K562 (cell line): ENCODE data around the gene UTS2R. TPM values are rescaled to one million over a fixed set of nuclear protein-coding genes. Genes with fewer than 3 reads are reported as not detected.
A peak's percentile ranks its signal among the peaks of the same experiment; 100 is the strongest.

Source experiments
- ATF1 ChIP-seq, 2 experiments: fragments of 450-650 bp in 1 of 2; IDR thresholded peaks; 2 replicates each; pipeline ENCODE4 v1.6.1; 2016; ENCODE audit warnings: missing compliant biosample characterization in 1 of 2, missing genetic modification characterization in 1 of 2
- CEBPB ChIP-seq: fragments of 450-650 bp; IDR thresholded peaks from 2 replicates; pipeline ENCODE4 v1.6.1; 2016; ENCODE audit warnings: missing genetic modification characterization, missing compliant biosample characterization
- CREBBP ChIP-seq: IDR thresholded peaks from one replicate; pipeline ENCODE4 v1.6.1; 2012; ENCODE audit warnings: low read depth, mild to moderate bottlenecking, control low read depth, inconsistent platforms, low read length
- HDGF ChIP-seq: fragments of 450-650 bp; IDR thresholded peaks from 2 replicates; pipeline ENCODE4 v1.6.1; 2016
- HMGN3 ChIP-seq: IDR thresholded peaks from 2 replicates; pipeline ENCODE4 v1.6.1; 2011; ENCODE audit warnings: borderline replicate concordance, low read depth, mild to moderate bottlenecking, mixed read lengths, low read length; ENCODE audit not compliant: insufficient read length; ENCODE audit errors: extremely low read depth
- HNRNPUL1 ChIP-seq: fragments of 200-400 bp; formaldehyde crosslinking; IDR thresholded peaks from 2 replicates; pipeline ENCODE4 v1.6.1; 2017; ENCODE audit warnings: low read length
- PHTF2 ChIP-seq: fragments of 250-450 bp; sonication (Bioruptor Pico); IDR thresholded peaks from 2 replicates; pipeline ENCODE4 v1.5.0; 2021; ENCODE audit warnings: mild to moderate bottlenecking
- SMARCB1 ChIP-seq: IDR thresholded peaks from 2 replicates; pipeline ENCODE4 v1.6.1; 2011; ENCODE audit warnings: improper control_type of control experiment, low read depth; ENCODE audit not compliant: insufficient read length
- ZBTB7A ChIP-seq: IDR thresholded peaks from 2 replicates; pipeline ENCODE4 v1.6.1; 2011; ENCODE audit warnings: low read depth, mild to moderate bottlenecking, low read length, moderate library complexity, borderline replicate concordance; ENCODE audit not compliant: control insufficient read depth
- ZEB2 ChIP-seq: fragments of 450-650 bp; IDR thresholded peaks from 2 replicates; pipeline ENCODE4 v1.6.1; 2016
- ZKSCAN3 ChIP-seq: fragments of 250-450 bp; sonication (Bioruptor Pico); IDR thresholded peaks from 2 replicates; pipeline ENCODE4 v1.4.0; 2020
- ZNF197 ChIP-seq: fragments of 200-800 bp; sonication (Bioruptor generic); IDR thresholded peaks from 2 replicates; pipeline ENCODE4 v1.6.1; 2016; ENCODE audit warnings: low read depth, missing genetic modification characterization, missing compliant biosample characterization
- polyA plus RNA-seq, 8 experiments: library from polyadenylated mRNA; depleted of rRNA in 4 of 8; stranded (reverse) in 5 of 8; unstranded in 3 of 8; fragments of >200 nt; fragmentation: Nextera tagmentation in 2 of 8; fragmentation: Illumina TruSeq in 1 of 8; extraction: Ambion mirVana in 2 of 8; extraction: Trizol in 1 of 8; gene quantifications; 2 replicates each; pipeline versions ENCODE4 v1.2.1 to v1.2.3, GENCODE V29; 2011 to 2014; ENCODE audit warnings: inconsistent platforms in 1 of 8, missing spikeins in 1 of 8
- total RNA-seq, 7 experiments: library from RNA; depleted of rRNA in 6 of 7; stranded (reverse); fragments of >200 nt in 6 of 7; fragmentation: Illumina TruSeq in 2 of 7; extraction: Trizol in 2 of 7; gene quantifications; 2 replicates each; pipeline versions ENCODE4 v1.2.1 to v1.2.3, GENCODE V29; 2011 to 2021; ENCODE audit warnings: low replicate concordance in 1 of 7
- TF ChIP-seq, protein P1 (sequence below): fragments of 200-800 bp; sonication (Bioruptor generic); IDR thresholded peaks from 2 replicates; pipeline ENCODE4 v1.6.1; 2016; ENCODE audit warnings: missing genetic modification characterization, missing compliant biosample characterization
- TF ChIP-seq, protein P2 (sequence below): fragments of 250-450 bp; sonication (Bioruptor Pico); IDR thresholded peaks from 2 replicates; pipeline ENCODE4 v1.5.1; 2021; ENCODE audit warnings: mild to moderate bottlenecking
- TF ChIP-seq, protein P3 (sequence below), 2 experiments: fragments of 450-650 bp; IDR thresholded peaks; 2 replicates each; pipeline ENCODE4 v1.6.1; 2018; ENCODE audit warnings: mild to moderate bottlenecking in 2 of 2, low read depth in 1 of 2; ENCODE audit not compliant: partially characterized antibody in 2 of 2
- TF ChIP-seq, protein P4 (sequence below): fragments of 250-450 bp; sonication (Bioruptor Pico); IDR thresholded peaks from 2 replicates; pipeline ENCODE4 v1.6.1; 2021; ENCODE audit warnings: mild to moderate bottlenecking

UTS2R gene
- total and polyA plus RNA-seq, 9 of the 15 experiments (the other 6 are each of a cell fraction or from before 2014, with no cell fraction given), result 0.22 TPM; not detected in 8

DNA sequence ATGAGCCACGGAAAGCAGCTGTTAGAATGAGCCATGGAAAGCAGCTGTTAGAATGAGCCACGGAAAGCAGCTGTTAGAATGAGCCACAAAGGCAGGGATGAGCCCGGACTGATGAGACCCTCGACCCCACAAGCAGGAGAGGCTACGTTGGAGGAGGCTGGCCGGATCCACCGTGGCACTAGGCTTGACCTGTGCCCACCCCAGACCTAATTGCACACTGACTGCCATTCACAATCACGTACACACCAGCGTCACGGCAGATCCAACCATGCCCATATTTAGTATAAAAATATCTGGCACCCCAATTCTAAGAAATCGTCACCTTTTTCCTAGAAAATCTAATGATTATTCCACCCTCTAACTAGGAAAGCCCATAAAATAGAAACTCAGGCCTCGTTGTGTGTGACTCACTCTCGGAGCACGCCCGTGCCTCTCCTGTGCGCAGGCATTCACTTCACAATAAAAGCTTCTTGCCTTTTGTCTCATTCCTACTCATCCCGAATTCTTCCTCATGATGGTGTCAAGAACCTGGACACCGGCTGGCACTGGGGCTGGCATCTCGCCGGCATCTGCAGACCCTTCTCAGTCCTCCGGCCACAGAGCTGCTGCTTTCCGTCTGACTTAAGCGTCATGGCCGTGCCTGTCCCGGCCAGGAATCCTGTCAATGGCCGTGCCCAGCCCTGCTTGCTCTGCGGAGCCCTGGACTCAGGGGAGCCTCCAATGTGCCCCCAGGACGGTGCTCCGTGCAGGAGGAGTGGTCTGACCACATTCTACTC is 32.5 kb upstream of the UTS2R start (continued):
- TF ChIP-seq, protein P1, sequence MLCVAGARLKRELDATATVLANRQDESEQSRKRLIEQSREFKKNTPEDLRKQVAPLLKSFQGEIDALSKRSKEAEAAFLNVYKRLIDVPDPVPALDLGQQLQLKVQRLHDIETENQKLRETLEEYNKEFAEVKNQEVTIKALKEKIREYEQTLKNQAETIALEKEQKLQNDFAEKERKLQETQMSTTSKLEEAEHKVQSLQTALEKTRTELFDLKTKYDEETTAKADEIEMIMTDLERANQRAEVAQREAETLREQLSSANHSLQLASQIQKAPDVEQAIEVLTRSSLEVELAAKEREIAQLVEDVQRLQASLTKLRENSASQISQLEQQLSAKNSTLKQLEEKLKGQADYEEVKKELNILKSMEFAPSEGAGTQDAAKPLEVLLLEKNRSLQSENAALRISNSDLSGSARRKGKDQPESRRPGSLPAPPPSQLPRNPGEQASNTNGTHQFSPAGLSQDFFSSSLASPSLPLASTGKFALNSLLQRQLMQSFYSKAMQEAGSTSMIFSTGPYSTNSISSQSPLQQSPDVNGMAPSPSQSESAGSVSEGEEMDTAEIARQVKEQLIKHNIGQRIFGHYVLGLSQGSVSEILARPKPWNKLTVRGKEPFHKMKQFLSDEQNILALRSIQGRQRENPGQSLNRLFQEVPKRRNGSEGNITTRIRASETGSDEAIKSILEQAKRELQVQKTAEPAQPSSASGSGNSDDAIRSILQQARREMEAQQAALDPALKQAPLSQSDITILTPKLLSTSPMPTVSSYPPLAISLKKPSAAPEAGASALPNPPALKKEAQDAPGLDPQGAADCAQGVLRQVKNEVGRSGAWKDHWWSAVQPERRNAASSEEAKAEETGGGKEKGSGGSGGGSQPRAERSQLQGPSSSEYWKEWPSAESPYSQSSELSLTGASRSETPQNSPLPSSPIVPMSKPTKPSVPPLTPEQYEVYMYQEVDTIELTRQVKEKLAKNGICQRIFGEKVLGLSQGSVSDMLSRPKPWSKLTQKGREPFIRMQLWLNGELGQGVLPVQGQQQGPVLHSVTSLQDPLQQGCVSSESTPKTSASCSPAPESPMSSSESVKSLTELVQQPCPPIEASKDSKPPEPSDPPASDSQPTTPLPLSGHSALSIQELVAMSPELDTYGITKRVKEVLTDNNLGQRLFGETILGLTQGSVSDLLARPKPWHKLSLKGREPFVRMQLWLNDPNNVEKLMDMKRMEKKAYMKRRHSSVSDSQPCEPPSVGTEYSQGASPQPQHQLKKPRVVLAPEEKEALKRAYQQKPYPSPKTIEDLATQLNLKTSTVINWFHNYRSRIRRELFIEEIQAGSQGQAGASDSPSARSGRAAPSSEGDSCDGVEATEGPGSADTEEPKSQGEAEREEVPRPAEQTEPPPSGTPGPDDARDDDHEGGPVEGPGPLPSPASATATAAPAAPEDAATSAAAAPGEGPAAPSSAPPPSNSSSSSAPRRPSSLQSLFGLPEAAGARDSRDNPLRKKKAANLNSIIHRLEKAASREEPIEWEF (CRISPR knock-in tag), result peak; percentile 60; the same call in 1 of the 2 replicates
- TF ChIP-seq ZBTB7A (peak; percentile 43; the same call in 1 of the 2 replicates), SMARCB1 (peak; percentile 32), ZEB2 (peak; percentile 60; the same call in 1 of the 2 replicates), CREBBP (no peak), PHTF2 (CRISPR knock-in tag) (no peak), ATF1 (CRISPR knock-in tag; IDR thresholded peaks at IDR 0.05) (no peak), ATF1 (tag; IDR thresholded peaks at IDR 0.05) (peak; percentile 80), ZNF197 (no peak), HMGN3 (no peak), HDGF (no peak), ZKSCAN3 (no peak), CEBPB (tag) (no peak), HNRNPUL1 (no peak)
- TF ChIP-seq, protein P2, sequence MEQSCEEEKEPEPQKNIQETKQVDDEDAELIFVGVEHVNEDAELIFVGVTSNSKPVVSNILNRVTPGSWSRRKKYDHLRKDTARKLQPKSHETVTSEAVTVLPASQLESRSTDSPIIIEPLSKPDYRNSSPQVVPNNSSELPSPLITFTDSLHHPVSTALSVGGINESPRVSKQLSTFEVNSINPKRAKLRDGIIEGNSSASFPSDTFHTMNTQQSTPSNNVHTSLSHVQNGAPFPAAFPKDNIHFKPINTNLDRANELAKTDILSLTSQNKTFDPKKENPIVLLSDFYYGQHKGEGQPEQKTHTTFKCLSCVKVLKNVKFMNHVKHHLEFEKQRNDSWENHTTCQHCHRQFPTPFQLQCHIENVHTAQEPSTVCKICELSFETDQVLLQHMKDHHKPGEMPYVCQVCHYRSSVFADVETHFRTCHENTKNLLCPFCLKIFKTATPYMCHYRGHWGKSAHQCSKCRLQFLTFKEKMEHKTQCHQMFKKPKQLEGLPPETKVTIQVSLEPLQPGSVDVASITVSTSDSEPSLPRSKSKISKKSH (CRISPR knock-in tag), result no peak
- TF ChIP-seq, protein P3, sequence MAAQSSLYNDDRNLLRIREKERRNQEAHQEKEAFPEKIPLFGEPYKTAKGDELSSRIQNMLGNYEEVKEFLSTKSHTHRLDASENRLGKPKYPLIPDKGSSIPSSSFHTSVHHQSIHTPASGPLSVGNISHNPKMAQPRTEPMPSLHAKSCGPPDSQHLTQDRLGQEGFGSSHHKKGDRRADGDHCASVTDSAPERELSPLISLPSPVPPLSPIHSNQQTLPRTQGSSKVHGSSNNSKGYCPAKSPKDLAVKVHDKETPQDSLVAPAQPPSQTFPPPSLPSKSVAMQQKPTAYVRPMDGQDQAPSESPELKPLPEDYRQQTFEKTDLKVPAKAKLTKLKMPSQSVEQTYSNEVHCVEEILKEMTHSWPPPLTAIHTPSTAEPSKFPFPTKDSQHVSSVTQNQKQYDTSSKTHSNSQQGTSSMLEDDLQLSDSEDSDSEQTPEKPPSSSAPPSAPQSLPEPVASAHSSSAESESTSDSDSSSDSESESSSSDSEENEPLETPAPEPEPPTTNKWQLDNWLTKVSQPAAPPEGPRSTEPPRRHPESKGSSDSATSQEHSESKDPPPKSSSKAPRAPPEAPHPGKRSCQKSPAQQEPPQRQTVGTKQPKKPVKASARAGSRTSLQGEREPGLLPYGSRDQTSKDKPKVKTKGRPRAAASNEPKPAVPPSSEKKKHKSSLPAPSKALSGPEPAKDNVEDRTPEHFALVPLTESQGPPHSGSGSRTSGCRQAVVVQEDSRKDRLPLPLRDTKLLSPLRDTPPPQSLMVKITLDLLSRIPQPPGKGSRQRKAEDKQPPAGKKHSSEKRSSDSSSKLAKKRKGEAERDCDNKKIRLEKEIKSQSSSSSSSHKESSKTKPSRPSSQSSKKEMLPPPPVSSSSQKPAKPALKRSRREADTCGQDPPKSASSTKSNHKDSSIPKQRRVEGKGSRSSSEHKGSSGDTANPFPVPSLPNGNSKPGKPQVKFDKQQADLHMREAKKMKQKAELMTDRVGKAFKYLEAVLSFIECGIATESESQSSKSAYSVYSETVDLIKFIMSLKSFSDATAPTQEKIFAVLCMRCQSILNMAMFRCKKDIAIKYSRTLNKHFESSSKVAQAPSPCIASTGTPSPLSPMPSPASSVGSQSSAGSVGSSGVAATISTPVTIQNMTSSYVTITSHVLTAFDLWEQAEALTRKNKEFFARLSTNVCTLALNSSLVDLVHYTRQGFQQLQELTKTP (IDR thresholded peaks at IDR 0.05; ENCODE audit: low read depth in 1 of 2, partially characterized antibody in 2 of 2), result no peak
- TF ChIP-seq, protein P4, sequence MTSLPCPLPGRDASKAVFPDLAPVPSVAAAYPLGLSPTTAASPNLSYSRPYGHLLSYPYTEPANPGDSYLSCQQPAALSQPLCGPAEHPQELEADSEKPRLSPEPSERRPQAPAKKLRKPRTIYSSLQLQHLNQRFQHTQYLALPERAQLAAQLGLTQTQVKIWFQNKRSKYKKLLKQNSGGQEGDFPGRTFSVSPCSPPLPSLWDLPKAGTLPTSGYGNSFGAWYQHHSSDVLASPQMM (CRISPR knock-in tag), result no peak
